Measurements from ENCODE around the gene DBX2.
"Not testable (repeated sequence)": the region's sequence is repeated elsewhere in the genome, so short reads cannot be mapped to it uniquely, and the experiment has no call there.

Gene DBX2

GRCh38 chr12:45050751-45051571, at the start of gene DBX2:
Gene DBX2 (minus strand): TSS chr12:45051099. CDS start chr12:45050927, 172 bp downstream.
- DNase-seq = no peak

- DNase-seq = no peak
Observed at GRCh38 chr12:45098766-45099165, 47.9 kb upstream of the DBX2 start.

GRCh38 chr12:45095417-45095816, 44.5 kb upstream of the DBX2 start:
- DNase-seq = not testable (repeated sequence)

- no peak for DNase-seq
Observed at GRCh38 chr12:45093051-45093450, 42.2 kb upstream of the DBX2 start.

- DNase-seq = no peak
Observed at GRCh38 chr12:45089411-45090075, 38.6 kb upstream of the DBX2 start.

GRCh38 chr12:45088608-45089007, 37.7 kb upstream of the DBX2 start:
- no peak for DNase-seq

GRCh38 chr12:45084248-45084647, 33.3 kb upstream of the DBX2 start:
- not testable (repeated sequence) for DNase-seq

- DNase-seq = no peak
Observed at GRCh38 chr12:45077251-45077650, 26.4 kb upstream of the DBX2 start.

GRCh38 chr12:45076417-45077026, 25.6 kb upstream of the DBX2 start:
- no peak for DNase-seq

GRCh38 chr12:45075587-45076282, 24.8 kb upstream of the DBX2 start:
- no peak for DNase-seq

- DNase-seq = no peak
Observed at GRCh38 chr12:45065125-45065626, 14.3 kb upstream of the DBX2 start.

- DNase-seq = no peak
Observed at GRCh38 chr12:45060976-45061375, 10.1 kb upstream of the DBX2 start.

- no peak for DNase-seq
Observed at GRCh38 chr12:45051572-45052125, 750 bp upstream of the DBX2 start.

GRCh38 chr12:45049912-45050750, 768 bp downstream of the DBX2 start:
- no peak for DNase-seq

GRCh38 chr12:45042599-45042998, 8.3 kb downstream of the DBX2 start:
- DNase-seq = no peak

GRCh38 chr12:45040977-45041376, 9.9 kb downstream of the DBX2 start:
- no peak for DNase-seq

GRCh38 chr12:45039757-45040156, 11.1 kb downstream of the DBX2 start:
- no peak for DNase-seq

GRCh38 chr12:45034861-45035265, 16.0 kb downstream of the DBX2 start:
- no peak for DNase-seq

- no peak for DNase-seq
Observed at GRCh38 chr12:45017916-45018315, 33.0 kb downstream of the DBX2 start.

GRCh38 chr12:45014396-45014795, 36.5 kb downstream of the DBX2 start:
- DNase-seq = no peak

- DNase-seq = no peak
Observed at GRCh38 chr12:45012749-45013148, 38.1 kb downstream of the DBX2 start.

- DNase-seq = no peak
Observed at GRCh38 chr12:45010059-45010458, 40.8 kb downstream of the DBX2 start.

All from activated CD4-positive, alpha-beta T cell treated with anti-CD3 and anti-CD28 coated beads, Interleukin-2, amount 50 U/mL, for 16 hours (primary cell).